ENCODE results near the gene ZNF502. TPM values are rescaled to one million over a fixed set of nuclear protein-coding genes. Genes with fewer than 3 reads are reported as not detected.

The ZNF502 gene
- total and polyA plus RNA-seq, 2 of the 13 experiments (the other 11 are each of a cell fraction or from before 2014, with no cell fraction given): not detected

DNA sequence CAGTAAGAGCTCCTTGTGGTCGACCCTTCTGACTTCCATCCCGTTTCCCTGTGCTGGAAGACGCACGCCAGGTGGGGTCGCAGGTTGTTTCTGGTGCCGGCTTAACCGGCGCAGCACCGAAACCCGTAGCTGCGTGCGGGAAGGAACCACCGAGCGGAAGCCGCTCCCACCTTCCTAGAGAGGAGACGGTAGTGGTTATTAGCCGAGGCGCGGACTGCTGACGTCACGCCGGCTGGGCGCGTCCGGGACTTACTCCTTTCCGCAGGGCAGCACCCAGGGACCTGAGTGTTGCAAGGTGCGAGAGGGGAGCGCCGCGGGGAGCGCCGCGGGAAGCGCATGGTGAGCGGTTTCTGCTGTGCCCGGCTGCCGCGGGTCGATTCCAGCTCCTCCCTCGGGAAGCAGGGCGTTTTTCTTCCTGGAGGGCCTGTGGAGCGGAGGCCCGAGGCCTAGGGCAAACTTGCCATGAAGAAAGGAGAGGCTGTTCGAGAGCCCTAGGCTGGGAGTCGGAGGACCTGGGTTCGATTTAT is 17.0 kb downstream of the ZNF502 start, which contains the start of gene ZNF501 (continued):
- TF ChIP-seq KIAA2018 (CRISPR knock-in tag; IDR thresholded peaks at IDR 0.05; ENCODE audit: borderline replicate concordance) (no peak), CHCHD3 (CRISPR knock-in tag; IDR thresholded peaks at IDR 0.05) (no peak), ZNF362 (CRISPR knock-in tag; IDR thresholded peaks at IDR 0.05; ENCODE audit: borderline replicate concordance) (peak; percentile 56; the same call in 1 of the 2 replicates), TBX2 (CRISPR knock-in tag; IDR thresholded peaks at IDR 0.05; ENCODE audit: borderline replicate concordance) (peak; percentile 67), MAF1 (CRISPR knock-in tag; IDR thresholded peaks at IDR 0.05; ENCODE audit: borderline replicate concordance) (peak; percentile 80; the same call in 1 of the 2 replicates), GATAD1 (CRISPR knock-in tag; IDR thresholded peaks at IDR 0.05) (peak; percentile 97), ZNF674 (CRISPR knock-in tag; IDR thresholded peaks at IDR 0.05; ENCODE audit: low read depth) (no peak), FOXA3 (CRISPR knock-in tag; IDR thresholded peaks at IDR 0.05) (peak; percentile 62), HNRNPUL1 (IDR thresholded peaks at IDR 0.05; ENCODE audit: low read depth, low read length) (no peak), ZNF282 (IDR thresholded peaks at IDR 0.05; ENCODE audit: partially characterized antibody) (no peak), ZNF30 (CRISPR knock-in tag; IDR thresholded peaks at IDR 0.05) (no peak), ZNF614 (CRISPR knock-in tag; IDR thresholded peaks at IDR 0.05; ENCODE audit: borderline replicate concordance) (peak; percentile 91; the same call in 1 of the 2 replicates), MTERF4 (CRISPR knock-in tag; IDR thresholded peaks at IDR 0.05) (0 out of 2 replicates have a peak, but pooled peaks have one; percentile 57)
- TF ChIP-seq, protein P1, sequence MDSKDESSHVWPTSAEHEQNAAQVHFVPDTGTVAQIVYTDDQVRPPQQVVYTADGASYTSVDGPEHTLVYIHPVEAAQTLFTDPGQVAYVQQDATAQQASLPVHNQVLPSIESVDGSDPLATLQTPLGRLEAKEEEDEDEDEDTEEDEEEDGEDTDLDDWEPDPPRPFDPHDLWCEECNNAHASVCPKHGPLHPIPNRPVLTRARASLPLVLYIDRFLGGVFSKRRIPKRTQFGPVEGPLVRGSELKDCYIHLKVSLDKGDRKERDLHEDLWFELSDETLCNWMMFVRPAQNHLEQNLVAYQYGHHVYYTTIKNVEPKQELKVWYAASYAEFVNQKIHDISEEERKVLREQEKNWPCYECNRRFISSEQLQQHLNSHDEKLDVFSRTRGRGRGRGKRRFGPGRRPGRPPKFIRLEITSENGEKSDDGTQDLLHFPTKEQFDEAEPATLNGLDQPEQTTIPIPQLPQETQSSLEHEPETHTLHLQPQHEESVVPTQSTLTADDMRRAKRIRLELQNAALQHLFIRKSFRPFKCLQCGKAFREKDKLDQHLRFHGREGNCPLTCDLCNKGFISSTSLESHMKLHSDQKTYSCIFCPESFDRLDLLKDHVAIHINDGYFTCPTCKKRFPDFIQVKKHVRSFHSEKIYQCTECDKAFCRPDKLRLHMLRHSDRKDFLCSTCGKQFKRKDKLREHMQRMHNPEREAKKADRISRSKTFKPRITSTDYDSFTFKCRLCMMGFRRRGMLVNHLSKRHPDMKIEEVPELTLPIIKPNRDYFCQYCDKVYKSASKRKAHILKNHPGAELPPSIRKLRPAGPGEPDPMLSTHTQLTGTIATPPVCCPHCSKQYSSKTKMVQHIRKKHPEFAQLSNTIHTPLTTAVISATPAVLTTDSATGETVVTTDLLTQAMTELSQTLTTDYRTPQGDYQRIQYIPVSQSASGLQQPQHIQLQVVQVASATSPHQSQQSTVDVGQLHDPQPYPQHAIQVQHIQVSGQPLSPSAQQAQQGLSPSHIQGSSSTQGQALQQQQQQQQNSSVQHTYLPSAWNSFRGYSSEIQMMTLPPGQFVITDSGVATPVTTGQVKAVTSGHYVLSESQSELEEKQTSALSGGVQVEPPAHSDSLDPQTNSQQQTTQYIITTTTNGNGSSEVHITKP (CRISPR knock-in tag; IDR thresholded peaks at IDR 0.05; ENCODE audit: low read depth): peak; percentile 79; the same call in 1 of the 2 replicates
- TF ChIP-seq, protein P2, sequence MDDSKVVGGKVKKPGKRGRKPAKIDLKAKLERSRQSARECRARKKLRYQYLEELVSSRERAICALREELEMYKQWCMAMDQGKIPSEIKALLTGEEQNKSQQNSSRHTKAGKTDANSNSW (CRISPR knock-in tag; IDR thresholded peaks at IDR 0.05; ENCODE audit: borderline replicate concordance): no peak; the same call in 1 of the 2 replicates

All from HepG2 (cell line).